Fibroblast of upper back skin (primary cell): ENCODE measurements around the gene TSLP.

ENCODE experiments used
- DNase-seq: peaks from one replicate; pipeline ENCODE4 v3.0.0-alpha.2; 2013

TSLP gene

DNA sequence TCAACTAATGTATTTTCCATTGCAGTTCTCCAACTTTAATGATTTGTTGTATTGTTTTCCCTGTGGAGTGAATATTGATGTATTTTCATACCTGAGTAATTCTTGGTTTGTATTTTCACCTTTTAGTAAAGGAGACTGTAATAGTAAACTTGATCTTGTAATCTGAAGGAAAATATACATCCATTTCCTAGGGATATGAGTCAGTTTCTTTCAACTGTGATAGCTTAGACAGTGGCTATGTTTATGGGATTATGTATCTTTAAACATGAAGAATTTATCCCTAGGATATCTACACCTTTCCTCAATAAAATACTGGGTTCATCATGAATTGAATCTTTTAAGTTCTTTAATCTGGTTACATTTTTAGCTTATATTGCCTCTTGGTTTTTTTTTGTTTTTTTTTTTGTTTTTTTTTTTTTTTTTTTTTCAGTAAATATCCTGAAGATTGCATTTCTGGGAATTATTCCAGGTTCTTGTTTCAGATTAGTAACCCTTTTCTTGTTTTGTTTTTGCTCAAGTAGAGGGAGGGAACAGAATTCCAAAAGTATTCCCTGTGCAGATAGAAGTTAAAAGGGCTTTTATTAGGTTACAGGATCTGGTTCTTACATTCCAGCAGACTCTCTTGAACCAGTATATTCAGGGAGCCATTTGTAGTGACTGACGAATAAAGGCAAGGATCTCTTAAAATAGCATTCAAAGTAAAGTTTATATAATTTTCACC is 27.7 kb downstream of the TSLP start:
- peak; percentile 14 for DNase-seq

DNA sequence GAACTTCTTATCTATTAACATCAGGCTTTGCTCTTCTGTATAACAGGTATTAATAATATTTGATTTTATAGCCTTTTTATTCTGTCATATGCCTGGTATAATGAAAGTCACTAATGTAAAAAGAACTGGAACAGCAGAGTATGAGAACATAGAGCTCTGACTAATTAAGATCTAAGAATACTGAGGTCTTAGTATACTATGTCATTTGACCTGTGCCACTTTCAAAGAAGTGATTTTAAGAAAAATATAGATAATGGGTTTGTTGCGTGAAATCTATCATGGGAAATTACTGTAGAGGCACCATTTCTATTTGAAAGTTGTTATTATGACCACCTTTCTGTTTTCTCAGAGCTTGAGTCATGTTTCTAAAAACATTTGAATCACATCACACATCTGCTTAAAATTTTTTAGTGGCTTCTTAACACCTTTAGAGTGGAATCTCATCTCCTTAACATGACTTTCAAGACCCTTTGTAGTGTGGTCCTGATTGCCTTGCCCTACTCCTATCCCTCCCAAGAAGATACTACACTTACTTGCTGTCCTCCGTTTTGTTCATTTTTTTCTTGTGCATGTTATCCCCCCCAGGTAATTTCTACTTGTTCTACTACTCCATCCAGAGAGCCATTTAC is 34.9 kb downstream of the TSLP start:
- DNase-seq = no peak

- no peak for DNase-seq
These were observed 35.9 kb downstream of the TSLP start for GRCh38 chr5:111107371-111107770.

GRCh38 chr5:111111956-111112355 is 40.4 kb downstream of the TSLP start:
- no peak for DNase-seq

DNA sequence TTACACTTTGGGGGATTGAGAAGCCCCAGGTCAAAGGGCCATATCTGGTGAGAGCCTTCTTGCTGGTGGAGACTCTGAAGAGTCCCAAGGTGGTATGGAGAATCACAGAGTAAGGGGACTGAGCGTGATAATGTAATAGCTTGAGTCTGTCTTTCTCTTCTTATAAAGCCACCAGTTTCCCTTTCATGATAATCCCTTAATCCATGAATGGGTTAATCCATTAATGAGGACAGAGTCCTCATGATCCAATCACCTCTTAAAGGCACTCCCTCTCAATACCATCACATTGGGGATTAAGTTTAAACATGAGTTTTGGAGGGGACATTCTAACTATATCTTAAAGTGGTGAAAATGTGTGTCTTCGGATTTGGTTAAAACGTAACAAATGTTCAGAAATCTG is 42.2 kb downstream of the TSLP start:
- DNase-seq = no peak

DNA sequence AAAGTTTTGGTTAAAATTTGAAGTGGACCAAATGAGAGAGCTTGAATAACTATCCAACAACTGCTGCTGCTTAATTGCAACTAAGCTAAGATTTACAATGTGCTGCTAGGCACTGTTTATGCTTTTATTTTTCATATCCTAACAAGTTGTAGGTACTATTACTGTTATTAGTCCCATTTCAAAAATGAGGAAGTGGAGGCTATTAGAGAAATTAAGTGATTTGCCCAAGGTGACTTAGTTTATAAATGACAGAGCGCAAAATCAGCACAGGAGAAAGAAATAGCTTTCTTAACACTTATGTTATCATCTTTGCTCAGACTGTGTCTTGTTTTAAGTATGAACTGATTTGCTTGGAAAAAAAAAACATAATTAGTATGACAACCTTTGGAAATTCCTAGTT is 43.7 kb downstream of the TSLP start:
- DNase-seq = no peak

DNA sequence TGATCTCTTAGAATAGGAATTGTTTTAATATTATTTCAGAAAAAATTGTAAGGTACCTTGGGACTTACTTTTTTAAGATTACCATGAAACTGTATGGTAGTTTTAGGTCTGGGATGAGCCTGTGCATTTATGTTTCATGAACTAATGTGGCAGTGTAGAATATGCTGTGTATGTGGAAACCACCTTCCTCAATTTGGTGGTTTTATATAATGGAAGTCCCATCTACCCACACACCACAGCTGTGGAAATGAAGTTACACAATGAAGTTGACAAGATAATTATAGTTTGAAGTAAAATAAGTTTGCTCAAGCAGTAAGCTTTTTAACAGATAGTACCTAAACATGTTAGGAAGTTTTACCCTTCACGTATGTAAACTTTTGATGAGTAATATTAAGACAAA is 45.0 kb downstream of the TSLP start:
- DNase-seq = no peak

- no peak for DNase-seq
These were observed 45.6 kb downstream of the TSLP start for GRCh38 chr5:111117136-111117535.

DNA sequence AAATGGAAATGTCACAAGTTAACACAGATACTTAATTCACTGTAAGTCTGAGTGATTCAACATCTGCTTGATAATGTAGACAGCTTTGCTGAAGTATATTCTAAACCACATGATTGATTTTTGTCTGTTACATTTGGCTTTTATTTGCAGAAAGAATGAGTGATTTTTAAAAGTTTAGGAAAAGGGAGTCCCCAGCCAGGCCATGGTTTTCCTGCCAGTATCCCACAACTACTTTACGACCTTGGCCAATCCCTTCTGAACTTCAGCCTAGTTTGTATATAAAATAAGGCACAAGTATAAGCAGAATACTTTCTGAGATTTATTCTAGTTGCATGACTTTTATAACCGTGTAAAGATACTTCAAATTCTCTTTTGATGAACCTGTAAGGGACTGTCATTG is 47.7 kb downstream of the TSLP start:
- DNase-seq = no peak

GRCh38 chr5:111119856-111120255 is 48.3 kb downstream of the TSLP start:
- DNase-seq = no peak

DNA sequence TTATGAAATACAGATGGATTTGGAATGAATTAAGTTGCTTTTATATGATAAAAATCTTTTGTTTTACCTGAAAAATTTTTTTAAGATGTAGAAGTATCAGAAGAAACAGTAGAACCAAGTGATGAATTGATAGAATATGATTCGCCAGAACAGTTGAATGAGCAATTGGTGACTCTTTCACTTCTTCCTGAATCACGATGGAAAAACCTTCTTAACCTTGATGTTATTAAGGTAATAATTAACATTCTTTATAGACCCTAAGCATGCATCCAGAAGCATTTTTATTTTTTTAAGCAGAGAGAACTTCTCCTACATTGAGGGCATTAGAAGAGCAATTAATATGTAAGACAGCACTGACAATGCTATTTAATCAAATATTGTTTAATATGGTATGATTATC is 49.4 kb downstream of the TSLP start:
- DNase-seq = no peak

GRCh38 chr5:111121926-111122325 is 50.4 kb downstream of the TSLP start:
- DNase-seq = no peak

- no peak for DNase-seq
These were observed 50.9 kb downstream of the TSLP start for GRCh38 chr5:111122398-111122797.

DNA sequence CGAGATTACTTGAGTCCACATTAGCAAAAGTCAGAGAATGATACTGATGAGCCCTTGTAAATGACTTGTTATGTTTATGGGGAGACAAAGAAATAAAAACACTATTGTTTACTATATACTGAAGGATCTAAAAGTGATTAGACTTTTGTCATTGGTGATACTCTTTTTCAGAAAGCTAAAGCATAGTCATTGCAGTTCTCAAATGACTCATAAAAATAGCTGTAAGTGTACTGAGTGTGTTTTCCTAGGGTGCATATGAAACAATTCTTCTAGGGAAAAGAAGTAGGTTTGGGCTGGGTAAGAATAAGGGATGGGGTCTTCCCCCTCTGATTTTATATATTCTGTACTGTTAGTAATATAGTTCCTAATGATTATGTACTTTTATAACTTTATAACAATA is 53.3 kb downstream of the TSLP start:
- DNase-seq = no peak

DNA sequence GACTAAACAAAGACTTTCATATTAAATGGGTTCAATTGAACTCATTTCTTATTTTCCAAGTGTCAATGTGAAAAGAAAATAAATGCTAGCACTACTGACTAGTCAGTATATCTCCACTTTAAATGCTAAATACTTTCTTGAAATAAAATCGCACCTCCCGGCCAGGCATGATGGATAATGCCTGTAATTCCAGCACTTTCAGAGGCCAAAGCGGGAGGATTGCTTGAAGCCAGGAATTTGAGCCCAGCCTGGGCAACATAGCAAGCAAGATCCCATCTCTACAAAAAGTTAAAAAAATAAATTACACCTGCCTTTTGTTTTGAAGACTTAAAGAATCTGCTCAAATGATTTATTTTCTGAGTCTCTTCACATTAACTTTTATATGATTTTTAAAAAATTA is 55.4 kb downstream of the TSLP start:
- no peak for DNase-seq
